ENCODE measurements around the gene VWA5B2.

VWA5B2 gene

GRCh38 chr3:184250167-184250828, 20.9 kb downstream of the VWA5B2 start:
- H2AFZ ChIP-seq (ENCODE audit: low read depth, low read length): peak overlapping the region; percentile 96
- TF ChIP-seq EZH2 (IDR thresholded peaks at IDR 0.05; ENCODE audit: borderline replicate concordance, low read depth, low read length, severe bottlenecking): no peak
- TF ChIP-seq CTCF (IDR thresholded peaks at IDR 0.05; ENCODE audit: borderline replicate concordance, extremely low read depth, low read length, poor library complexity, severe bottlenecking): peak; percentile 99
- peaks cover 34% of the 10 kb centered on the region for H3K4me1 ChIP-seq (ENCODE audit: insufficient read depth, low read length)
- no peaks in the 10 kb centered on the region for H3K9me3 ChIP-seq (ENCODE audit: insufficient read depth, low read length, severe bottlenecking)
- peak overlapping the region; percentile 90 for H3K27ac ChIP-seq (ENCODE audit: low read length)
- no peaks in the 10 kb centered on the region; the same call in 1 of the 2 replicates for H4K20me1 ChIP-seq (ENCODE audit: insufficient read depth, low read length)
- peak overlapping the region; percentile 89 for H3K4me2 ChIP-seq (ENCODE audit: insufficient read depth, low read length)
- ATAC-seq (ENCODE audit: insufficient read depth, low read depth) (peak; percentile 76), DNase-seq (peak; percentile 92)
- no peaks in the 10 kb centered on the region for H3K27me3 ChIP-seq (ENCODE audit: insufficient read depth, low read length, poor library complexity)
- peak overlapping the region; percentile 96 to 100 for H3K4me3 ChIP-seq (ENCODE audit: low read depth in 1 of 2, low read length in 2 of 2)
- peaks cover 39% of the 10 kb centered on the region for H3K79me2 ChIP-seq (ENCODE audit: insufficient read depth, low read length)
- H3K9ac ChIP-seq (ENCODE audit: low read depth, low read length): peak overlapping the region; percentile 76
- peaks cover 14% of the 10 kb centered on the region for H3K36me3 ChIP-seq (ENCODE audit: insufficient read depth, low read length)

- ATAC-seq (ENCODE audit: insufficient read depth, low read depth): no peak
- peaks cover 2% of the 10 kb centered on the region; the same call in 1 of the 2 replicates for H3K79me2 ChIP-seq (ENCODE audit: insufficient read depth, low read length)
These were observed 26.1 kb downstream of the VWA5B2 start for GRCh38 chr3:184255291-184256039.

GRCh38 chr3:184257083-184257915, 27.9 kb downstream of the VWA5B2 start:
- Histone ChIP-seq H4K20me1 (ENCODE audit: insufficient read depth, low read length) (no peaks in the 10 kb centered on the region), H2AFZ (ENCODE audit: low read depth, low read length) (no peak overlapping the region), H3K4me1 (ENCODE audit: insufficient read depth, low read length) (peaks cover 11% of the 10 kb centered on the region), H3K27me3 (ENCODE audit: insufficient read depth, low read length, poor library complexity) (no peaks in the 10 kb centered on the region), H3K9ac (ENCODE audit: low read depth, low read length) (no peak overlapping the region), H3K79me2 (ENCODE audit: insufficient read depth, low read length) (no peaks in the 10 kb centered on the region), H3K9me3 (ENCODE audit: insufficient read depth, low read length, severe bottlenecking) (no peaks in the 10 kb centered on the region), H3K4me3 (ENCODE audit: low read depth in 1 of 2, low read length in 2 of 2) (no peak overlapping the region), H3K36me3 (ENCODE audit: insufficient read depth, low read length) (no peaks in the 10 kb centered on the region), H3K27ac (ENCODE audit: low read length) (no peak overlapping the region), H3K4me2 (ENCODE audit: insufficient read depth, low read length) (no peak overlapping the region)
- ATAC-seq (ENCODE audit: insufficient read depth, low read depth): no peak
- TF ChIP-seq CTCF (IDR thresholded peaks at IDR 0.05; ENCODE audit: borderline replicate concordance, extremely low read depth, low read length, poor library complexity, severe bottlenecking): no peak
- no peak for TF ChIP-seq EZH2 (IDR thresholded peaks at IDR 0.05; ENCODE audit: borderline replicate concordance, low read depth, low read length, severe bottlenecking)
- no peak for DNase-seq

More at GRCh38 chr3:184255291-184256039, 26.1 kb downstream of the VWA5B2 start:
- H3K4me2 ChIP-seq (ENCODE audit: insufficient read depth, low read length): no peak overlapping the region
- no peak for TF ChIP-seq EZH2 (IDR thresholded peaks at IDR 0.05; ENCODE audit: borderline replicate concordance, low read depth, low read length, severe bottlenecking)
- TF ChIP-seq CTCF (IDR thresholded peaks at IDR 0.05; ENCODE audit: borderline replicate concordance, extremely low read depth, low read length, poor library complexity, severe bottlenecking): no peak
- H3K9ac ChIP-seq (ENCODE audit: low read depth, low read length): no peak overlapping the region
- no peaks in the 10 kb centered on the region for H3K36me3 ChIP-seq (ENCODE audit: insufficient read depth, low read length)
- H3K9me3 ChIP-seq (ENCODE audit: insufficient read depth, low read length, severe bottlenecking): no peaks in the 10 kb centered on the region
- peaks cover 6% of the 10 kb centered on the region; the same call in 1 of the 2 replicates for H3K4me1 ChIP-seq (ENCODE audit: insufficient read depth, low read length)
- DNase-seq: no peak
- H3K27me3 ChIP-seq (ENCODE audit: insufficient read depth, low read length, poor library complexity): no peaks in the 10 kb centered on the region
- H3K27ac ChIP-seq (ENCODE audit: low read length): no peak overlapping the region
- no peaks in the 10 kb centered on the region; the same call in 1 of the 2 replicates for H4K20me1 ChIP-seq (ENCODE audit: insufficient read depth, low read length)
- no peak overlapping the region for H2AFZ ChIP-seq (ENCODE audit: low read depth, low read length)
- H3K4me3 ChIP-seq (ENCODE audit: low read depth in 1 of 2, low read length in 2 of 2): no peak overlapping the region
